DMS153 treated with DMSO at 0.1 percent for 48 hours (cell line): ENCODE measurements around the gene USO1.
"Not testable (repeated sequence)": the region's sequence is repeated elsewhere in the genome, so short reads cannot be mapped to it uniquely, and the experiment has no call there.

Experiments
- DNase-seq: peaks from one replicate; lab custom pipeline; 2025; ENCODE audit not compliant: unreplicated experiment; lab: John Stamatoyannopoulos, UW

Gene USO1

GRCh38 chr4:75745721-75746199 lies 21.4 kb downstream of the USO1 start:
- no peak for DNase-seq

GRCh38 chr4:75752637-75753036 lies 28.3 kb downstream of the USO1 start:
- no peak for DNase-seq

GRCh38 chr4:75769036-75769435 lies 44.7 kb downstream of the USO1 start:
- no peak for DNase-seq

- no peak for DNase-seq
Measured at GRCh38 chr4:75771607-75772006, 47.2 kb downstream of the USO1 start.

- DNase-seq = no peak
Measured at GRCh38 chr4:75777589-75777988, 53.2 kb downstream of the USO1 start.

GRCh38 chr4:75779105-75779757 lies 54.9 kb downstream of the USO1 start:
- DNase-seq = no peak

- no peak for DNase-seq
Measured at GRCh38 chr4:75781305-75781704, 56.9 kb downstream of the USO1 start.

GRCh38 chr4:75786526-75786925 lies 62.1 kb downstream of the USO1 start:
- no peak for DNase-seq

- DNase-seq = no peak
Measured at GRCh38 chr4:75786938-75787337, 62.6 kb downstream of the USO1 start.

GRCh38 chr4:75790024-75790423 lies 65.6 kb downstream of the USO1 start:
- no peak for DNase-seq

- DNase-seq = no peak
Measured at GRCh38 chr4:75800972-75801371, 76.6 kb downstream of the USO1 start.

- not testable (repeated sequence) for DNase-seq
Measured at GRCh38 chr4:75806035-75806434, 81.7 kb downstream of the USO1 start.

- no peak for DNase-seq
Measured at GRCh38 chr4:75817901-75818300, 93.5 kb downstream of the USO1 start.

- DNase-seq = no peak
Measured at GRCh38 chr4:75819121-75819520, 94.7 kb downstream of the USO1 start.

GRCh38 chr4:75820197-75820596 lies 95.8 kb downstream of the USO1 start:
- DNase-seq = no peak

GRCh38 chr4:75820676-75821075 lies 96.3 kb downstream of the USO1 start:
- DNase-seq = no peak

- DNase-seq = no peak
Measured at GRCh38 chr4:75821216-75821615, 96.8 kb downstream of the USO1 start.

- no peak for DNase-seq
Measured at GRCh38 chr4:75821966-75822365, 97.6 kb downstream of the USO1 start.

GRCh38 chr4:75822416-75822815 lies 98.0 kb downstream of the USO1 start:
- DNase-seq = no peak

- DNase-seq = no peak
Measured at GRCh38 chr4:75823812-75824211, 99.4 kb downstream of the USO1 start.

GRCh38 chr4:75830906-75831305 lies 106.5 kb downstream of the USO1 start:
- no peak for DNase-seq

GRCh38 chr4:75831856-75832405 lies 107.6 kb downstream of the USO1 start:
- DNase-seq = no peak
